ENCODE measurements around the gene ITPR1.

Gene ITPR1

GRCh38 chr3:4644951-4645350 lies 151.8 kb downstream of the ITPR1 start:
- ChIA-PET POLR2A (no interaction called here), CTCF (no interaction called here)
- TF ChIP-seq SUZ12 (IDR thresholded peaks at IDR 0.05) (no peak), FOXA1 (IDR thresholded peaks at IDR 0.05) (no peak), ARNT (IDR thresholded peaks at IDR 0.05) (no peak), LEF1 (IDR thresholded peaks at IDR 0.05; ENCODE audit: borderline replicate concordance) (no peak), BHLHE40 (IDR thresholded peaks at IDR 0.05; ENCODE audit: borderline replicate concordance) (no peak), CTBP1 (IDR thresholded peaks at IDR 0.05; ENCODE audit: borderline replicate concordance) (no peak), FOXK2 (IDR thresholded peaks at IDR 0.05) (no peak), L3MBTL2 (conservative IDR thresholded peaks at IDR 0.05) (no peak), ZNF384 (IDR thresholded peaks at IDR 0.05) (no peak)
- no peak for DNase-seq (ENCODE audit: extremely low spot score)

- DNase-seq (ENCODE audit: extremely low spot score), result no peak
- ChIA-PET POLR2A (no interaction called here), CTCF (no interaction called here)
- TF ChIP-seq ZNF384 (IDR thresholded peaks at IDR 0.05) (no peak), TARDBP (IDR thresholded peaks at IDR 0.05) (no peak), HDGF (IDR thresholded peaks at IDR 0.05; ENCODE audit: borderline replicate concordance) (no peak), NFRKB (IDR thresholded peaks at IDR 0.05) (no peak), CTBP1 (IDR thresholded peaks at IDR 0.05; ENCODE audit: borderline replicate concordance) (no peak), SP1 (IDR thresholded peaks at IDR 0.05) (no peak), L3MBTL2 (conservative IDR thresholded peaks at IDR 0.05) (no peak), FOXA1 (IDR thresholded peaks at IDR 0.05) (no peak), FOXM1 (IDR thresholded peaks at IDR 0.05; ENCODE audit: borderline replicate concordance) (no peak), ELF4 (IDR thresholded peaks at IDR 0.05) (no peak), ARNT (IDR thresholded peaks at IDR 0.05) (no peak), BHLHE40 (IDR thresholded peaks at IDR 0.05; ENCODE audit: borderline replicate concordance) (no peak), FOXK2 (IDR thresholded peaks at IDR 0.05) (no peak)
Measured at GRCh38 chr3:4645468-4645867, 152.3 kb downstream of the ITPR1 start.

- DNase-seq (ENCODE audit: extremely low spot score), result no peak
- ChIA-PET CTCF (no interaction called here), POLR2A (no interaction called here)
- TF ChIP-seq CTBP1 (IDR thresholded peaks at IDR 0.05; ENCODE audit: borderline replicate concordance) (no peak), HDGF (IDR thresholded peaks at IDR 0.05; ENCODE audit: borderline replicate concordance) (no peak), SP1 (IDR thresholded peaks at IDR 0.05) (no peak), PKNOX1 (IDR thresholded peaks at IDR 0.05) (no peak), L3MBTL2 (conservative IDR thresholded peaks at IDR 0.05) (no peak), NFRKB (IDR thresholded peaks at IDR 0.05) (no peak), BHLHE40 (IDR thresholded peaks at IDR 0.05; ENCODE audit: borderline replicate concordance) (no peak), FOXA1 (IDR thresholded peaks at IDR 0.05) (no peak), TARDBP (IDR thresholded peaks at IDR 0.05) (no peak), LEF1 (IDR thresholded peaks at IDR 0.05; ENCODE audit: borderline replicate concordance) (no peak), SUZ12 (IDR thresholded peaks at IDR 0.05) (no peak), FOXK2 (IDR thresholded peaks at IDR 0.05) (no peak), ELF4 (IDR thresholded peaks at IDR 0.05) (no peak), ZNF384 (IDR thresholded peaks at IDR 0.05) (no peak), ARNT (IDR thresholded peaks at IDR 0.05) (no peak), FOXM1 (IDR thresholded peaks at IDR 0.05; ENCODE audit: borderline replicate concordance) (no peak)
Measured at GRCh38 chr3:4647411-4647810, 154.3 kb downstream of the ITPR1 start.

GRCh38 chr3:4655145-4656045 lies 162.2 kb downstream of the ITPR1 start:
- no peak for DNase-seq (ENCODE audit: extremely low spot score)
- CTCF ChIA-PET, result interaction anchor here (1.2 kb wide), 1 partner anchor 29 kb away, joined by 3 read pairs; no protein-coding TSS in a partner anchor

GRCh38 chr3:4656059-4656458 lies 162.9 kb downstream of the ITPR1 start:
- TF ChIP-seq LEF1 (IDR thresholded peaks at IDR 0.05; ENCODE audit: borderline replicate concordance), result no peak
- TF ChIP-seq SP1 (IDR thresholded peaks at IDR 0.05), result no peak
- TF ChIP-seq ZNF384 (IDR thresholded peaks at IDR 0.05), result no peak
- no peak for TF ChIP-seq ELF4 (IDR thresholded peaks at IDR 0.05)
- no peak for TF ChIP-seq FOXK2 (IDR thresholded peaks at IDR 0.05)
- no peak for TF ChIP-seq FOXA1 (IDR thresholded peaks at IDR 0.05)
- TF ChIP-seq PKNOX1 (IDR thresholded peaks at IDR 0.05), result no peak
- TF ChIP-seq TARDBP (IDR thresholded peaks at IDR 0.05), result no peak
- no peak for TF ChIP-seq FOXM1 (IDR thresholded peaks at IDR 0.05; ENCODE audit: borderline replicate concordance)
- TF ChIP-seq ARNT (IDR thresholded peaks at IDR 0.05), result no peak
- TF ChIP-seq SUZ12 (IDR thresholded peaks at IDR 0.05), result no peak
- TF ChIP-seq HDGF (IDR thresholded peaks at IDR 0.05; ENCODE audit: borderline replicate concordance), result no peak
- TF ChIP-seq NFRKB (IDR thresholded peaks at IDR 0.05), result no peak
- no peak for TF ChIP-seq CTBP1 (IDR thresholded peaks at IDR 0.05; ENCODE audit: borderline replicate concordance)
- no peak for TF ChIP-seq BHLHE40 (IDR thresholded peaks at IDR 0.05; ENCODE audit: borderline replicate concordance)
- TF ChIP-seq L3MBTL2 (conservative IDR thresholded peaks at IDR 0.05), result no peak
- POLR2A ChIA-PET, result no interaction called here
- peak; percentile 84 for DNase-seq (ENCODE audit: extremely low spot score)
- CTCF ChIA-PET, result interaction anchor here (1.2 kb wide), 1 partner anchor 28 kb away, joined by 3 read pairs; no protein-coding TSS in a partner anchor

More at GRCh38 chr3:4655145-4656045, 162.2 kb downstream of the ITPR1 start:
- TF ChIP-seq SUZ12 (IDR thresholded peaks at IDR 0.05) (no peak), ELF4 (IDR thresholded peaks at IDR 0.05) (no peak), FOXM1 (IDR thresholded peaks at IDR 0.05; ENCODE audit: borderline replicate concordance) (no peak), PKNOX1 (IDR thresholded peaks at IDR 0.05) (no peak), SP1 (IDR thresholded peaks at IDR 0.05) (no peak), CTBP1 (IDR thresholded peaks at IDR 0.05; ENCODE audit: borderline replicate concordance) (no peak), FOXK2 (IDR thresholded peaks at IDR 0.05) (no peak), HDGF (IDR thresholded peaks at IDR 0.05; ENCODE audit: borderline replicate concordance) (no peak), LEF1 (IDR thresholded peaks at IDR 0.05; ENCODE audit: borderline replicate concordance) (no peak), ZNF384 (IDR thresholded peaks at IDR 0.05) (no peak), BHLHE40 (IDR thresholded peaks at IDR 0.05; ENCODE audit: borderline replicate concordance) (no peak), NFRKB (IDR thresholded peaks at IDR 0.05) (no peak), TARDBP (IDR thresholded peaks at IDR 0.05) (no peak)
- POLR2A ChIA-PET, result no interaction called here

Data from HEK293T (cell line).